Small intestine (tissue), 7 donors: Measurements from ENCODE around the gene LRP8. TPM values are rescaled to one million over a fixed set of nuclear protein-coding genes. Genes with fewer than 3 reads are reported as not detected.

Experiments used
- DNase-seq, 2 donors: peaks; one replicate each; pipeline versions ENCODE4 v3.0.0 to v3.0.0-alpha.2; 2013
- FAIRE-seq: peaks from 2 replicates; lab custom pipeline; 2012; peaks lifted over from hg19 to GRCh38; lab: Jason Lieb, UNC
- H3K27ac ChIP-seq, 3 donors: one replicate each; pipeline ENCODE4 v1.5.1; 2013; ENCODE audit warnings: low read length in 2 of 3, mild to moderate bottlenecking in 2 of 3, control low read depth in 1 of 3, inconsistent platforms in 1 of 3, low read depth in 1 of 3, moderate library complexity in 1 of 3
- H3K27me3 ChIP-seq, 3 donors: one replicate each; pipeline ENCODE4 v1.6.1; 2013; ENCODE audit warnings: low read length in 3 of 3, inconsistent platforms in 1 of 3; ENCODE audit not compliant: control insufficient read depth in 3 of 3, insufficient read depth in 3 of 3
- H3K36me3 ChIP-seq, 3 donors: one replicate each; pipeline ENCODE4 v1.6.1; 2013; ENCODE audit warnings: low read length in 3 of 3, inconsistent platforms in 1 of 3, low read depth in 1 of 3, mild to moderate bottlenecking in 1 of 3, moderate library complexity in 1 of 3; ENCODE audit not compliant: control insufficient read depth in 3 of 3, insufficient read depth in 2 of 3
- H3K4me1 ChIP-seq, 3 donors: one replicate each; pipeline ENCODE4 v1.6.1; 2013; ENCODE audit warnings: low read length in 2 of 3, inconsistent platforms in 1 of 3, low read depth in 1 of 3, mild to moderate bottlenecking in 1 of 3, moderate library complexity in 1 of 3; ENCODE audit not compliant: control insufficient read depth in 3 of 3, insufficient read depth in 2 of 3
- H3K4me3 ChIP-seq, 3 donors: one replicate each; pipeline ENCODE4 v1.5.1; 2013; ENCODE audit warnings: low read length in 3 of 3, control low read depth in 1 of 3, inconsistent platforms in 1 of 3, low read depth in 1 of 3, mild to moderate bottlenecking in 1 of 3, moderate library complexity in 1 of 3
- H3K9me3 ChIP-seq, 2 donors: one replicate each; pipeline ENCODE4 v1.6.1; 2013; ENCODE audit warnings: low read depth in 1 of 2, low read length in 1 of 2; ENCODE audit not compliant: control insufficient read depth in 2 of 2, insufficient read depth in 1 of 2
- WGBS, 3 donors: extraction: QIAGEN DNeasy Blood & Tissue Kit; methylation state at CpG; one replicate each; pipeline ENCODE4 v1.1.7; 2013; 5-methylcytosine and 5-hydroxymethylcytosine counted together
- polyA plus RNA-seq, 4 donors: library from polyadenylated mRNA; stranded (reverse) in 3 of 4; unstranded in 1 of 4; fragments of 200-250 nt in 3 of 4; fragments of 120-200 nt in 1 of 4; gene quantifications; one replicate each; pipeline versions ENCODE4 v1.2.1 to v1.2.3, GENCODE V29; 2013
- donor health status: healthy with polysubstance abuse.
- donor health status: control.
- donor health status: control.
- donor health status: Bipolar disorder and iron deficiency.
- donor health status: healthy.

The LRP8 gene
- polyA plus RNA-seq, 4 donors: 0.27 to 4.5 (median 2.1) TPM; not detected in 1

DNA sequence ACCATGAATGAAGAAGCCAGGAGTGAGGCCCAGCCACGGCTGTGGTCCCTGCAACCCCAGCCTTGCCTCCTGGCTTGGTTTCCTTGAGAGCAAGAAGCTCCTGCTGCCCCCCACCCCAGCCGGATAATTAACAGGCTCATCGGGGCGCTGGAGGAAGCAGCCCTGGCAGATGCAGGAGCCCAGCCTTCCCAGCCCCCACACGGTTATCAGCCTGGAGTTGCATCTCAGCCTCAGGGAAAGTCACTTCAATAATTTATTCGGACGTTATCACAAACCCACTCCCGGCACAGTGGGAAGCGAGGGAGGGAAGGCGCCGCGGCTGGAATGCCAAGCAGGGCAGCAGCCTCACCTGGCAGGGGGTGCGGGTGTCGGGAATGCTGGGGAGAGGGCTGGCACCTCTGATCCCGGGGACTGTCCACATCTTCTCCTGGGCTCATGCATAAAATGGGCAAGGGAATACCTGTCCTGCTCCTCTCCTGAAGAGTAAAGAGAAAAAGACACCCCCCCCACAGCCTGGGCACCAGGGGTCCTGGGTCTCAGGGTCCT is 43.3 kb upstream of the LRP8 start:
- Histone ChIP-seq H3K4me3 (no peak overlapping the region), H3K4me1 (peaks cover 0 to 9% (median 0%) of the 10 kb centered on the region in 3 donors), H3K36me3 (no peaks in the 10 kb centered on the region), H3K9me3 (no peaks in the 10 kb centered on the region), H3K27ac (no peak overlapping the region), H3K27me3 (no peaks in the 10 kb centered on the region)
- DNase-seq (no peak), FAIRE-seq (no peak)
- 64 to 66% (median 65%) methylated on average over 15 of the region's 15 CpGs for WGBS, 3 donors

DNA sequence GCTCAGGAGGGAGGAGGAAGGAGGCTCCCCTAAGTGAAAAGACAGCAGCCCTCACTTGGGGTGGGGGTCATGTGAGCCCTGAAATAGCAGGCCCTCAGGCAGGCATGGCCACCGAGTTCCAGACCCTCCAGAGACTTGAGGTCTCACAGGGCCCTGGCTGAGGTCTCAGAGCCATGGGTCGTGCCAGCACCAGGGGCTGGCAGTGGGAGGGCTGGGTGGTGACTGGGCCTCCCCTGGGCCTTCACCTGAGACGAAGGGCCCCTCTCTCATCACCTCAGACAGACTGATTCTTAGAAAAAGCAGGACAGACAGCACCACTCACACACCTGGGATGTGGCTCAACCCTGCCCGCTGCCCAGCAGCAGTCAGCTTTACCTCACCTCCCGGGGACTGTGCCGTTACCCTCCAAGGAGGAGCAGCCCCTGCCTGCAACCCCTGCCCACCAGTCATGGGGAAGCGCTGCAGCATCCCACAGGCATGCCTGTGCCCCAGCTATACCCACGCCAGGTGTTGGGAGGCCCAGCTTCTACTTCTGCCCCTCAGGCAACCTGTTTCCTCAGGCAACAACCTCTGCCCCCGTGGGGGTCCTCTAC is 42.6 kb upstream of the LRP8 start:
- DNase-seq: no peak
- H3K4me3 ChIP-seq: no peak overlapping the region
- no peak overlapping the region for H3K27ac ChIP-seq
- FAIRE-seq: no peak
- H3K4me1 ChIP-seq: peaks cover 0 to 6% (median 0%) of the 10 kb centered on the region in 3 donors
- 85 to 89% (median 86%) methylated on average over 8 to 9 of the region's 9 CpGs for WGBS, 3 donors
- no peaks in the 10 kb centered on the region for H3K36me3 ChIP-seq
- no peaks in the 10 kb centered on the region for H3K27me3 ChIP-seq
- no peaks in the 10 kb centered on the region for H3K9me3 ChIP-seq

DNA sequence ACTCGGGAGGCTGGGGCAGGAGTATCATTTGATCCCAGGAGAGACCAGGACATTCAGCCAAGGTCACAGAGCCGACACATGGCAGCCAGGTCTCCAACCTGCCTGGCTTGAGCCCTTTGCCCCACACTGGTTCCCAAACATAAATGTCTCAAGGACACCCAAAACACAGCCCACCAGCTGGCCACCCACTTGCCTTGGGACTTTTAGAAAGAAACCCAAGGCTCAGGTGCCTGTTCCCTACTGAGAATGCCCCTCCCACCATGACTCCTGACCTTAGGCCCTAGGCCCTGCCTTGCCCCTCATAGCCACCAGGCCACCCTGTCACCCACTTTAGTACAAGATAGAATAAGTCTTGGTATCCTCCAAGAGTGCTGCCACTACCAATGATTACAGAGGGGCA is 41.9 kb upstream of the LRP8 start:
- Histone ChIP-seq H3K4me1 (no peaks in the 10 kb centered on the region), H3K36me3 (no peaks in the 10 kb centered on the region), H3K9me3 (no peaks in the 10 kb centered on the region), H3K27me3 (no peaks in the 10 kb centered on the region), H3K4me3 (no peak overlapping the region), H3K27ac (no peak overlapping the region)
- DNase-seq (no peak), FAIRE-seq (no peak)
- WGBS, 3 donors: 79 to 92% (median 91%) methylated on average over 2 of the region's 2 CpGs

DNA sequence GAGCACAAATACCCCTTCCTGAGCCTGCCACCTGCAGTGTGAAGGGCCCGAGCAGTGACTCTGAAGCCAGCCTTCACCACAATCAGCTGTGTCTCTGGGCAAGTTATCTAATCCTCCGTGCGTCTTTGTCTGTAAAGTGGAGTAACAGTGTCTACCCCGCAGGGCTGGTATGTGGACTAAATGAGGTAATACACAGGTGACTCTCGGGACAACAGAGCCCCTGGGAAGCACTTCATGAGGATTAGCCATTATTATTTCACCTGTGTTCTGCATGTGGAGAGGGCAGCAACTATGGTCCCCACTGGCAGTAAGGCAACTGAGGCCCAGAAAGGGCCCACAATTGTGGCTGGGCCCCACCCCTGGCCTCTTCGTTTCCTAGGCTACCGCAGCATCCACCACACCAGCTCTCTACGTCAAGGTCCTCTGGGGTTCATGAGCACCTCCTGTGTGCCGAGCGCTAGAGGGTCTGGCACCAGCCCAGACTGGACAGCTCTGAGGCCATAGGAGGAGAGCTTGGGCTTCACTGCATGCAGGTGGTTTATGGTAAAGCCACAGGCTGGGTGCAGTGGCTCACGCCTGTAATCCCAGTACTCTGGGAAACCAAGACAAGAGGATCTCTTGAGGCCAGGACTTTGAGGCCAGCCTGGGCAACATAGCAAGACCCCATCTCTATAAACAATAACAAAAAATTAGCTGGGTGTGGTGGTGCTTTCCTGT is 41.3 kb upstream of the LRP8 start:
- no peaks in the 10 kb centered on the region for H3K4me1 ChIP-seq
- 91 to 95% (median 92%) methylated on average over 11 of the region's 11 CpGs for WGBS, 3 donors
- no peaks in the 10 kb centered on the region for H3K27me3 ChIP-seq
- no peak overlapping the region for H3K27ac ChIP-seq
- no peaks in the 10 kb centered on the region for H3K9me3 ChIP-seq
- H3K4me3 ChIP-seq: no peak overlapping the region
- no peaks in the 10 kb centered on the region for H3K36me3 ChIP-seq
- FAIRE-seq (no peak), DNase-seq (no peak)

DNA sequence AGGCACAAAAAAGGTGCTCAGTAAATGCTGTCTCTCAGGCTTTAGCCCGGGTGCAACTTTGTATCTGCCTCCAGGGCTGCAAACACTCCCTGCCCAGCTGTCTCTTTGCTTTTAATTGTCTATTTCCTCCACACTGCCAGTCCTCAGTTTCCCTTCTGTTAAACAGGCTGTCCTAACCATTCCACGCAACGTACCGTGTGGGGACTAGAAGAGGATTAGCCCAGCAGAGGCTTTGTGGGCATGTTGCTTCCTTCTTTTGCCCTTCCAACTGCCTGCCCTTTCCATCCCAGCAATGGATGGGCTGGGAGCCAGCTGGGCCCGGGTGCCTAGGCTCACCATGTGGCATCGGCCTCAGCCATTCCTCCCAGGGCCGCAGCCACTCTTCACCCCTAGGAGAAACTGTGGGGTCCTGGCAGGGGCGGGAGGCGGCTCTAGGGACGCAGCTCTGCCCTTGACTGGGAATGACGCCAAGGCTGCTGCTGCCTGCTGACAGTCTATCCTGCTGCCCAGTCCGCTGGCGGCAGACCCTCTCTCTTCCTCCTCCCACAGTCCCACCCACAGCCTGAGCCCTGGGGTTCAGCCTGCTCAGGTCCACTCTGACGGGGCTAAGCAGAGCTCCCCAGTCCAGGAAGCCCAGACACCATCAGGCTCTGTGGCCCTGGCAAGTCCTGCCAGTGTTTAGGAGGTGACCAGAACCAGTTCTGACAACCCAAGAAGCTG is 40.6 kb upstream of the LRP8 start:
- 63 to 70% (median 68%) methylated on average over 14 of the region's 14 CpGs for WGBS, 3 donors
- no peak overlapping the region for H3K4me3 ChIP-seq
- H3K27me3 ChIP-seq: no peaks in the 10 kb centered on the region
- FAIRE-seq (no peak), DNase-seq (no peak)
- H3K9me3 ChIP-seq: no peaks in the 10 kb centered on the region
- no peak overlapping the region for H3K27ac ChIP-seq
- H3K36me3 ChIP-seq: no peaks in the 10 kb centered on the region
- no peaks in the 10 kb centered on the region for H3K4me1 ChIP-seq

DNA sequence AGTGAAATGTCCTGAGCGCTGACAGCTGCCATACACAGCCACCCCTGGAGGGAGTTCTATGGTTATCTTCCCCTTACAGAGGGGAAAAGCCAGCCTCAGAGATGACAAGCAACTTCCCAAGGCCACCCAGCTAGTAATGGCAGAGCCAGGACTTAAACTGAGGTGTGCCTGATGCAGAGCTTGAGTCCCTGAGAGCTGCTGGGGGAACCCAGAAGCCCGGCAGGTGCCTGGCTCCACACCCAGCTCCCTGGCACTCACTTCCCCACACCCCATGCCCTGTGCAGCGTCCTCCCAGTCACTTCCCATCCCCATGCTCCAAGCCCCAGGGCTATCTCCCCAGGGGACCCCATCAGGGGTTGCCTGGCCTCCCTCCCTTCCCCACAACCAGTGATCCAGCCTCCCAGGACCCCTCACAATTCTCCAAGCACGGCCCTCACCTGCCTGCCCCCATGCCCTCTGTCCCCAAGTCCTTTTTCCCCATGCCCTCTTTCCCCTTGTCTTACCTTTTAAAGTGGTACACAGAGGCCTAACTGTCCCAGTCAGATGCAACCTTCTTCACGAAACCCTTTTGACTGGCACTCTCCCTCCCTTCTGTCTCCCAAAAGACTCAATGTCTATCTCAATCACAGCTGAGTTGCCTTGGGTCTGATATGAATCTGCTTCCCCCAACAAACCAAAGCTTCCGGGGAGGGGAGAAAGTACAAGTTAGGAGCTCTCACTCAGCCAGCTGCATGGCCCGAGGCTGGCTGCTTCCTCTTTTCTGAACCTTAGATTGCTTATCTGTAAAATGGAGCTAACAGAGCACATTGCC is 39.8 kb upstream of the LRP8 start:
- WGBS, 3 donors: 36 to 57% (median 48%) methylated on average over 7 of the region's 7 CpGs
- no peak overlapping the region for H3K4me3 ChIP-seq
- H3K27ac ChIP-seq: no peak overlapping the region
- no peaks in the 10 kb centered on the region for H3K27me3 ChIP-seq
- no peaks in the 10 kb centered on the region for H3K4me1 ChIP-seq
- FAIRE-seq (no peak), DNase-seq (peak in 1 of 2 donors; percentile 13)
- no peaks in the 10 kb centered on the region for H3K36me3 ChIP-seq
- H3K9me3 ChIP-seq: no peaks in the 10 kb centered on the region

DNA sequence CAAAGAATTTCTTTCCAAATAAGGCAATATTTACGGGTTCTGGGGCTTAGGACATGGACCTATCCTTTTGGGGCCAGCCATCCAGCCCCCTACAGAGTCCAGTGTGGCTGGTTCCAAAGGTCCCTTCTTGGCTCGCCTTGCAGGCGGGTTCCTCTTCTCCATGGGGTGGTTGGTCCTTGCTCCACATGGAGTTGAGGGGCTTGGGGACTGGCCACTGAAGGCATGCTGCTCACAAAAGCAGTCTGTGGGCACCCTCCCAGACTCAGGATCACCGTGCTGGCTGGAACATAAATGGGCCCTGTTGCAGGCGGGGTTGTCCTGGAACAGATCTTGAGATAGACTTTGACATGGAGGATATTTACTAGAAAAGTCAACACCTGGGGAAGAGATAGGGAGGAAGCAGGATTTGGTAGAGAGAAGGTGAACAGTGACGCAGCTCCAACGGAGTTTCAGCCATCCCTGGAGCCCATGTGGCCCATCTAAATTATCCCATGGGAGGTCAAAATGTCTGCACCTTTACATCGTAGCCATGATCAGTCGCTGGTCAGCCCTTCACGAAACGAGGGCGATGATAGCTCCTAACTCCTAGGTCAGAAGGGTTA is 39.1 kb upstream of the LRP8 start:
- Histone ChIP-seq H3K4me3 (no peak overlapping the region), H3K27ac (no peak overlapping the region), H3K4me1 (no peaks in the 10 kb centered on the region), H3K27me3 (no peaks in the 10 kb centered on the region), H3K36me3 (no peaks in the 10 kb centered on the region), H3K9me3 (no peaks in the 10 kb centered on the region)
- 81 to 85% (median 83%) methylated on average over 12 of the region's 12 CpGs for whole genome bisulfite sequencing, 3 donors
- FAIRE-seq (no peak), DNase-seq (no peak)
